Neural cell (in vitro differentiated cells): Measurements from ENCODE around the gene TAF11L13. TPM values are rescaled to one million over a fixed set of nuclear protein-coding genes. Genes with fewer than 3 reads are reported as not detected.
"Not testable (repeated sequence)": the region's sequence is repeated elsewhere in the genome, so short reads cannot be mapped to it uniquely, and the experiment has no call there.

Experiments used
- H2AFZ ChIP-seq: fragments of 200-600, 300-800 bp; sonication (generic), shearing (Covaris generic); 2 replicates; pipeline ENCODE4 v1.6.0; 2014; ENCODE audit warnings: low read depth, mild to moderate bottlenecking, antibody characterized with exemption, low read length, moderate library complexity
- H3F3A ChIP-seq: fragments of 200-600 bp; shearing (Covaris generic); 2 replicates; pipeline ENCODE4 v1.6.1; 2016; ENCODE audit warnings: mild to moderate bottlenecking, moderate library complexity, mixed read lengths, antibody characterized with exemption, low read length; ENCODE audit not compliant: insufficient read depth, poor library complexity, severe bottlenecking
- H3K27ac ChIP-seq: fragments of 200-600, 300-800 bp; sonication (generic), shearing (Covaris generic); 2 replicates; pipeline ENCODE4 v1.5.1; 2014; ENCODE audit warnings: mild to moderate bottlenecking, low read length, moderate library complexity
- H3K27me3 ChIP-seq: fragments of 300-800, 200-600 bp; sonication (generic), shearing (Covaris generic); 2 replicates; pipeline ENCODE4 v1.6.0; 2014; ENCODE audit warnings: mild to moderate bottlenecking, low read depth, low read length, moderate library complexity; ENCODE audit not compliant: insufficient read depth
- H3K36me3 ChIP-seq: fragments of 300-800, 200-600 bp; sonication (generic), shearing (Covaris generic); 2 replicates; pipeline ENCODE4 v1.5.1; 2014; ENCODE audit warnings: mild to moderate bottlenecking, antibody characterized with exemption, low read length, moderate library complexity; ENCODE audit not compliant: insufficient read depth
- H3K4me2 ChIP-seq: fragments of 300-800, 200-600 bp; sonication (generic), shearing (Covaris generic); 2 replicates; pipeline ENCODE4 v1.6.0; 2014; ENCODE audit warnings: mild to moderate bottlenecking, low read length
- H3K4me3 ChIP-seq: fragments of 300-800, 200-600 bp; sonication (generic), shearing (Covaris generic); 2 replicates; pipeline ENCODE4 v1.5.1; 2014; ENCODE audit warnings: mild to moderate bottlenecking, low read length, moderate library complexity
- H3K79me2 ChIP-seq: fragments of 200-600 bp; shearing (Covaris generic); replicated peaks from 2 replicates; pipeline ENCODE4 v1.6.0; 2014; ENCODE audit warnings: mild to moderate bottlenecking, low read length, moderate library complexity; ENCODE audit not compliant: insufficient read depth
- H3K9ac ChIP-seq: fragments of 300-800, 200-600 bp; sonication (generic), shearing (Covaris generic); 2 replicates; pipeline ENCODE4 v1.6.1; 2016; ENCODE audit warnings: mild to moderate bottlenecking, low read length, mixed read lengths
- H3K9me2 ChIP-seq: fragments of 200-600 bp; shearing (Covaris generic); 2 replicates; pipeline ENCODE4 v1.6.1; 2016; ENCODE audit warnings: mild to moderate bottlenecking, low read length, mixed read lengths; ENCODE audit not compliant: insufficient read depth
- H3K9me3 ChIP-seq: fragments of 200-600, 300-800 bp; sonication (generic), shearing (Covaris generic); 2 replicates; pipeline ENCODE4 v1.6.1; 2016; ENCODE audit warnings: mild to moderate bottlenecking, mixed run types, low read length, moderate library complexity, mixed read lengths
- H4K20me1 ChIP-seq: fragments of 200-600 bp; shearing (Covaris generic); 2 replicates; pipeline ENCODE4 v1.6.1; 2016; ENCODE audit warnings: mild to moderate bottlenecking, mixed run types; ENCODE audit not compliant: insufficient read depth
- polyA minus RNA-seq: library from RNA; depleted of rRNA, polyadenylated mRNA; stranded (reverse); fragments of >200 nt; gene quantifications from 2 replicates; pipeline ENCODE4 v1.2.3, GENCODE V29; 2014
- polyA plus RNA-seq: library from polyadenylated mRNA; depleted of rRNA; stranded (reverse); fragments of >200 nt; gene quantifications from 2 replicates; pipeline ENCODE4 v1.2.3, GENCODE V29; 2014

Gene TAF11L13
- polyA plus RNA-seq: not detected in 2 replicates
- polyA minus RNA-seq: not detected in 2 replicates

DNA sequence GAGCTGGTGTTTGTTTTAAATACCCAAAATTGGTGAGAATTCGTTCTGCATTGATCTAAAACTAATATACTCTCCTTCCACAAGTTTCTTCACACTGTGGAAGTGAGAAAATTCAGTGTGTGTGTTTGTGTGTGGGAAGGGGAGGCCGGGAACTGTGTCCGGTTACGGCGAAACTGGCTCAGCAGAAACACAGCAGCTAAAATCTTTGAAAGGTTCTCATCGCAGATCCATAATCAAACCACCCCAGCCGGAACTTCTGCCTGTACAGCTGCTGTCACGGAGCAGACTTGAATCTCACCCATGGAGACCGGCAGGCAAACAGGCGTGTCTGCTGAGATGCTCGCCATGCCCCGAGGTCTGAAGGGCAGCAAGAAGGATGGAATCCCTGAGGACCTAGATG, at the start of gene TAF11L13:
TSS of gene TAF11L13 (plus strand) at position 301 of the 400 bp plus-strand sequence.
- H3F3A ChIP-seq, H3K4me3 ChIP-seq, H3K36me3 ChIP-seq, H3K27me3 ChIP-seq, H3K9ac ChIP-seq, H3K27ac ChIP-seq, H3K9me2 ChIP-seq, H3K9me3 ChIP-seq, H4K20me1 ChIP-seq, H3K4me2 ChIP-seq, H3K79me2 ChIP-seq, H2AFZ ChIP-seq: not testable (repeated sequence)

DNA sequence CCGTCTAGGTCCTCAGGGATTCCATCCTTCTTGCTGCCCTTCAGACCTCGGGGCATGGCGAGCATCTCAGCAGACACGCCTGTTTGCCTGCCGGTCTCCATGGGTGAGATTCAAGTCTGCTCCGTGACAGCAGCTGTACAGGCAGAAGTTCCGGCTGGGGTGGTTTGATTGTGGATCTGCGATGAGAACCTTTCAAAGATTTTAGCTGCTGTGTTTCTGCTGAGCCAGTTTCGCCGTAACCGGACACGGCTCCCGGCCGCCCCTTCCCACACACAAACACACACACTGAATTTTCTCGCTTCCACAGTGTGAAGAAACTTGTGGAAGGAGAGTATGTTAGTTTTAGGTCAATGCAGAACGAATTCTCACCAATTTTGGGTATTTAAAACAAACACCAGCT, 46.2 kb upstream of the TAF11L13 start, which contains the start of gene TAF11L7:
TSS of gene TAF11L7 (minus strand) at position 101 of the 400 bp plus-strand sequence.
- H3K9ac ChIP-seq, H4K20me1 ChIP-seq, H3K9me2 ChIP-seq, H2AFZ ChIP-seq, H3K27ac ChIP-seq, H3K9me3 ChIP-seq, H3K27me3 ChIP-seq, H3K36me3 ChIP-seq, H3F3A ChIP-seq, H3K4me2 ChIP-seq, H3K4me3 ChIP-seq, H3K79me2 ChIP-seq: not testable (repeated sequence)

DNA sequence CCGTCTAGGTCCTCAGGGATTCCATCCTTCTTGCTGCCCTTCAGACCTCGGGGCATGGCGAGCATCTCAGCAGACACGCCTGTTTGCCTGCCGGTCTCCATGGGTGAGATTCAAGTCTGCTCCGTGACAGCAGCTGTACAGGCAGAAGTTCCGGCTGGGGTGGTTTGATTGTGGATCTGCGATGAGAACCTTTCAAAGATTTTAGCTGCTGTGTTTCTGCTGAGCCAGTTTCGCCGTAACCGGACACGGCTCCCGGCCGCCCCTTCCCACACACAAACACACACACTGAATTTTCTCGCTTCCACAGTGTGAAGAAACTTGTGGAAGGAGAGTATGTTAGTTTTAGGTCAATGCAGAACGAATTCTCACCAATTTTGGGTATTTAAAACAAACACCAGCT, 41.0 kb upstream of the TAF11L13 start, which contains the start of gene TAF11L8:
TSS of gene TAF11L8 (minus strand) at position 101 of the 400 bp plus-strand sequence.
- H3K4me2 ChIP-seq, H2AFZ ChIP-seq: not testable (repeated sequence)

DNA sequence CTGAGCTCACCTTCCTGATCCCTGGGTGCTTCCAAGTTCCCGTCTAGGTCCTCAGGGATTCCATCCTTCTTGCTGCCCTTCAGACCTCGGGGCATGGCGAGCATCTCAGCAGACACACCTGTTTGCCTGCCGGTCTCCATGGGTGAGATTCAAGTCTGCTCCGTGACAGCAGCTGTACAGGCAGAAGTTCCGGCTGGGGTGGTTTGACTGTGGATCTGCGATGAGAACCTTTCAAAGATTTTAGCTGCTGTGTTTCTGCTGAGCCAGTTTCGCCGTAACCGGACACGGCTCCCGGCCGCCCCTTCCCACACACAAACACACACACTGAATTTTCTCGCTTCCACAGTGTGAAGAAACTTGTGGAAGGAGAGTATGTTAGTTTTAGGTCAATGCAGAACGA, 37.6 kb upstream of the TAF11L13 start, which contains the start of gene TAF11L9:
TSS of gene TAF11L9 (minus strand) at position 140 of the 400 bp plus-strand sequence.
- not testable (repeated sequence) for H3K79me2 ChIP-seq, H3K9ac ChIP-seq, H3K27ac ChIP-seq, H3K9me2 ChIP-seq, H3K4me2 ChIP-seq, H3F3A ChIP-seq, H3K4me3 ChIP-seq, H3K36me3 ChIP-seq, H4K20me1 ChIP-seq, H2AFZ ChIP-seq, H3K27me3 ChIP-seq, H3K9me3 ChIP-seq

More for the DNA sequence above, 41.0 kb upstream of the TAF11L13 start, which contains the start of gene TAF11L8:
- H3K79me2 ChIP-seq, H4K20me1 ChIP-seq, H3K9me3 ChIP-seq, H3K36me3 ChIP-seq, H3K4me3 ChIP-seq, H3K27ac ChIP-seq, H3K27me3 ChIP-seq, H3K9ac ChIP-seq, H3K9me2 ChIP-seq, H3F3A ChIP-seq: not testable (repeated sequence)

- H3K9ac ChIP-seq: not testable (repeated sequence)
Observed at GRCh38 chr5:17597728-17598127, 34.2 kb upstream of the TAF11L13 start, which contains the start of gene TAF11L10. Gene TAF11L10 (minus strand): TSS chr5:17597828.

GRCh38 chr5:17603880-17604279, 28.0 kb upstream of the TAF11L13 start, which contains the start of gene TAF11L11:
Gene TAF11L11 (plus strand): TSS chr5:17604183.
- H3K79me2 ChIP-seq, H3K9ac ChIP-seq, H3K27me3 ChIP-seq, H3K27ac ChIP-seq, H3K9me2 ChIP-seq, H3K4me3 ChIP-seq, H3F3A ChIP-seq, H2AFZ ChIP-seq, H4K20me1 ChIP-seq, H3K36me3 ChIP-seq, H3K9me3 ChIP-seq, H3K4me2 ChIP-seq: not testable (repeated sequence)

More at GRCh38 chr5:17597728-17598127, 34.2 kb upstream of the TAF11L13 start, which contains the start of gene TAF11L10:
- H3K79me2 ChIP-seq, H3K9me2 ChIP-seq, H3F3A ChIP-seq, H3K36me3 ChIP-seq, H2AFZ ChIP-seq, H4K20me1 ChIP-seq, H3K4me3 ChIP-seq, H3K9me3 ChIP-seq, H3K4me2 ChIP-seq, H3K27ac ChIP-seq, H3K27me3 ChIP-seq: not testable (repeated sequence)
